HG02623 (cell line): ENCODE results near the gene CAV1.
"Not testable (repeated sequence)": the region's sequence is repeated elsewhere in the genome, so short reads cannot be mapped to it uniquely, and the experiment has no call there.

ENCODE experiments used
- ATAC-seq: cut with Tn5 transposase; IDR thresholded peaks from one replicate; pipeline ENCODE4 v1.9.1; 2021; ENCODE audit warnings: moderate library complexity; ENCODE audit not compliant: unreplicated experiment

The CAV1 gene

DNA sequence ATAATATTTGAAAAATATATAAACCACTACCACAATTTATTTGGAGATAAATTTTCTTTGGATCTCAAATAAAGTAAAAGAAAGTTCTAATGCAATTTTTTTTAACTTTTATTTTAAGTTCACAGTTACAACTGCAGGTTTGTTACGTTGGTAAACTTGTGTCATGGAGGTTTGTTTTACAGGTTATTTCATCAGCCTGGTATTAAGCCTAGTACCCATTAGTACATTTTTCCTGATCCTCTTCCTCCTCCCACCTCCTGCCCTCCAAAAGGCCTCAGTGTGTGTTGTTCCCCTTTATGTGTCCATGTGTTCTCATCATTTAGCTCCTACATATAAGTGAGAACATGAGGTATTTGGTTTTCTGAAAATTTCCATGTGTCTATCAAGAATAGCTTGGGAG, 54.5 kb downstream of the CAV1 start:
- ATAC-seq, result no peak

DNA sequence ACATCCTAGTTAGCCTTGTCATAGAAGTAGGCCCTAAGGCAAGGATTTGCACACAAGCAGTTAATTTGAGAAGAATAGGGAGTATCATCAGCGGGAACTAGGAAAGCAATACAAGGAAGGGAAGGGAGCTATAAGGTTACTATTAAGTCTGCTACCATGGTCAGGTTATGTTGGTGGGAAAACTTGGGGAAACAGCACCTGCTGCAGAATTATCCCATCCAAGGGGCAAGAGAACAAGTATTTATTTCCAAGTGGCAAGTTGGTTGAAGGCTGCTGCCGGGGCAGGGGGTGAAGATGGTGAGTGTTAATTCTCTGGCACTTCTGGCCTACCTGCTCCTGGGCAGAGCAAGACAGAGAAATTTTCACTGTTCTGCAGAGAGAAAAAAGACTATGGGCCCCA, 55.0 kb downstream of the CAV1 start:
- no peak for ATAC-seq

DNA sequence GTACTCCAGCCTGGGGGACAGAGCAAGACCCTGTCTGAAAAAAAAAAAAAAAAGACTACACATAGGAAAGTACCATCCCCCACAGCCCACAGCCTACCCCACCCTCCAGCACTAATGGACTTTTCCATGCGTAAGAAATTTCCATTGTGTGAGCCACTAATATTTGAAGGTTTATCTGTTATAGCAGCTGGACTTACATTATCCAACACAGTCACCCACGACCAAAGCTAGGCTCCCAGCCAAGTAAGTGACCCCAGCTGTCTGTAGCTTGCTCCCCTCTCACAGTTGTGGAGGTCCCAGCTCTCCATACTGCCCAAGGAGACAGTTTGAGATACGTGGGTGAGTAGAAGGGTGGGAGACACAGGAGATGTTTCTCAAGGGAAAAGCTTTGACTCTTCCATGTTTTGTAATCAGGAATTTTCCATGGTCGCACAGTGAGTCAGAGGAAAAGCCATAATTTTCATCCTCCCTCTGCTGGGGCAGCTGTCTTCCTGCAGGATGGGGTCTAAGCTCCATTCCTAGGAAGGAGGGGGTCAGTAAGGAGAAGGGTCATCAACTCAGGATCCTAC, 57.4 kb downstream of the CAV1 start:
- no peak for ATAC-seq

DNA sequence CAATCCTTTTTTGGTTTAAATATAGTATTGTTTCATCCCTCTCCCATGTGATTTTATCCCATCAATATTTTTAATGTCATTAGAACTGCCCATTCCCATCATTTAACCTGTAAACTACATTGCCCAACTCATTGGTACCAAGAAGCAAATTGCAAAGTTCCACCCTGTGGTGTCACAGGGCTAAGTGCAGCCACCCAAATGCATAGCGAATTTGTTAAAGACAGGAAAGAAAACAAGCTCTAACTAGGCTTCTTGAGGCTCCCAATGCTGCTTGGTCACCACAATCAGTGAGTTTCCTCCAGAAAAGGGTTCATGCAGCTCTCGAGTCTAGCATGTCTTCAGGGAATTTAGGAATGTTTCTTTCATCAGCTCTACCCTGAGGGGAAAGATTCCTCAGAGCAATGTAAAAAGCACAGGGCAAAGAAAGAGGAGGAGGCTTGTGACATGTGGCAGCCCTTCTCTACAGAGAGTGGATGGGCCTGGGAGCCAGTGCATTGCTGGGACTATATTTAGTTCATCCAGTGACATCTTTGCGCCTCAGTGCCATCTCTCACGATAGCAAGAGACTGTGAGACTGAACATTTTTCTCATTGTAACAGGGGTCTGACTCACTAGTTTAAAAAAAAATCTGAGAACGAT, 58.1 kb downstream of the CAV1 start:
- ATAC-seq, result peak; percentile 33

DNA sequence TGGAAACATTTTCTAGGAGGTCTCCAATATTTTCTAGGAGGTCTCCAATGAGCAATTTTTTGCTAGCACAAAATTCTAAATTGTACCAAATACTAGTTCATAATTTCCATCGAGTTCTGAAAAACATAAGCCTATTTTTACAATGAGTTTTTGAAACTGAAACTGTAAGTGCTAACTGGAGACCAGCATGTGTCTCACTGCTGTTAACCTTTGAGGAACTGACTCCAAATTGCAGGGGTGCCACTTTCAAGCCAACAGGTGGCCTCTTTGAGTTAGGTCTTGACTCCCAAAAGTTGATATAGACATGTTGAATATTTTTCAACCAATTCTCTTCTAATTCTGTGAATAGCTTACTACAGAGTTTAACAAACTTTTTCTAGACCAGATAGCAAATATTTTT, 58.8 kb downstream of the CAV1 start:
- ATAC-seq, result peak; percentile 92

DNA sequence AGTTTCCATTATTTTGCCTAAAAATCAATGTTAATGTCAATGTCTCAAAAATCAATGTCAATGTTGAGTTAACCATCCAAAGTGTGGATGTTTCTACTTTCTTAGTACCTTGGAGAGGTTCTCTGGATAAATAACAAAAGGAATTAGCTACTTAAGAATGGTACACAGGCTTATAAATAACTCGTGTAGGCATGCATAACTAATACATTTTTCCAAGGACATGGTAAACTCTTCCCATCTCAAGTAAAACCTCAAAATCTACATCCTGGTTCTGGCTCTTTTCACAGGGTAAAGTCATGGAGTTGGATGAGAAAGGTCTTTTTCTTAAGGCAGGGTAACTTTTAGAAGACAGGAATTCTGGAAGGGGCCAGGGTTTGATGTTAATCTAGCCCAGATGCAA, 59.9 kb downstream of the CAV1 start:
- no peak for ATAC-seq

DNA sequence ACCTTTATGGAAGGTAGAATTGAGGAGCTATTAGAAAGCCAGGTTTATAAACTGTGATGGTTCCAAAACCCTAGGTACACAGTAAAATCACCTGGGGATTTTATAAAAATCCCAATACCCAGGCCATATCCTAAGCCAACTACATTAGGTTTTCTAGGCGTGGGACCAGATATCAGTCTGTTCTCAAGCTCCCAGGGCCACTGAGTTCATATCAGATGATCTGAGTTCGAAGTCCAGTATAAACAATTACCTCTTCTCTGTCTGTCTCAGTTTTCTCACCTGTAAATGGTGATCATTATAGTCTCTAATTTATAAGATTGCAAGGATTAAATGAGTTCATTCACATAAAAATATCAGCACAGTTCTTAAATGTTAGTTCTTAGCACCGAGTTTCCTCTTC, 60.6 kb downstream of the CAV1 start:
- ATAC-seq, result no peak

DNA sequence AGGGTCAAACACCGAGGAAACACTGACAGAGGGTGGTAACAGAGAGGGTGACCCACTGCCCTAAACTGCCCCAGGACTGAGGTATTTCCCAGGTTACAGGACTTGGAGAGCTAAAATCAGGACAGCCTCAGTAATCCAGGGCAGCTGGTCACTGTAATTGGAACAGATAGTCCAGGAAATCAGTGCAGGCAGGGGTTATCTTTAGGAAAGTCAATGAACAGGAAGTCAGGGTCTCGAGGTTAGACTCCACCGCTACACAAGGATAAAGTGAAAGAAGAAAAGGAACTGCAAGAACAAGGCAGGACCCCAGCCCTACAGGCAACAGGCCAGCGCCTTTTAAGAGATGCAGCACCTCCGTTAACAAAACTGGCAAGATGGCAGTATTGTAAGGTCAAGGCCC, 61.1 kb downstream of the CAV1 start:
- ATAC-seq, result no peak

DNA sequence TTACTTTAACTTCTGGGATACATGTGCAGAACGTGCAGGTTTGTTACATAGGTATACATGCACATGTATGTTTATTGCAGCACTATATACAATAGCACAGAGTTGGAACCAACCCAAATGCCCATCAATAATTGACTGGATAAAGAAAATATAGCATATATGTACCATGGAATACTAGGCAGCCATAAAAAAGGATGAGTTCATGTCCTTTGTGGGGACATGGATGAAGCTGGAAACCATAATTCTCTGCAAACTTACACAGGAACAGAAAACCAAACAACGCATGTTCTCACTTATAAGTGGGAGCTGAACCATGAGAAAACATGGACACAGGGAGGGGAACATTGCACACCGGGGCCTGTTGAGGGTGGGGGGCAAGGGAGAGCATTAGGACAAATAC, 62.4 kb downstream of the CAV1 start:
- not testable (repeated sequence) for ATAC-seq

DNA sequence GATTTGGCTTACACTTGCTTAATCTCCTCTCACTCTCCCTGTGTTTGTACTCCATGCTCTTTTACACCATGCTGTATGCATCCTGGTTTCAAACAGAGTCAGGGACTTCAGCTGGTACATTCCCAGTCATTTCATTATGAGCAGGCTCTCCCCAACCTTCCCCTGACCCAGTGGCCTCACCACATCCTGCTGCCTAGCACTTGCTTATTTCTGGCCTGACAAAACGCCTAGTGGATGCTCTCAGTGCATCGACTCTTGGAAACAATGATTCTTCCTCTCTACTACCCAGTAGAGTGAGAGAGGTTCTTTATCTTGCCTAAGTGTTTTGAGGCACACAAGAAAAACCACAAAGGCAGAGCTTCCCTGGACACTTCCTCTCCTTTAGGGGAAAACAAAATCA, 63.4 kb downstream of the CAV1 start:
- ATAC-seq, result peak; percentile 55

DNA sequence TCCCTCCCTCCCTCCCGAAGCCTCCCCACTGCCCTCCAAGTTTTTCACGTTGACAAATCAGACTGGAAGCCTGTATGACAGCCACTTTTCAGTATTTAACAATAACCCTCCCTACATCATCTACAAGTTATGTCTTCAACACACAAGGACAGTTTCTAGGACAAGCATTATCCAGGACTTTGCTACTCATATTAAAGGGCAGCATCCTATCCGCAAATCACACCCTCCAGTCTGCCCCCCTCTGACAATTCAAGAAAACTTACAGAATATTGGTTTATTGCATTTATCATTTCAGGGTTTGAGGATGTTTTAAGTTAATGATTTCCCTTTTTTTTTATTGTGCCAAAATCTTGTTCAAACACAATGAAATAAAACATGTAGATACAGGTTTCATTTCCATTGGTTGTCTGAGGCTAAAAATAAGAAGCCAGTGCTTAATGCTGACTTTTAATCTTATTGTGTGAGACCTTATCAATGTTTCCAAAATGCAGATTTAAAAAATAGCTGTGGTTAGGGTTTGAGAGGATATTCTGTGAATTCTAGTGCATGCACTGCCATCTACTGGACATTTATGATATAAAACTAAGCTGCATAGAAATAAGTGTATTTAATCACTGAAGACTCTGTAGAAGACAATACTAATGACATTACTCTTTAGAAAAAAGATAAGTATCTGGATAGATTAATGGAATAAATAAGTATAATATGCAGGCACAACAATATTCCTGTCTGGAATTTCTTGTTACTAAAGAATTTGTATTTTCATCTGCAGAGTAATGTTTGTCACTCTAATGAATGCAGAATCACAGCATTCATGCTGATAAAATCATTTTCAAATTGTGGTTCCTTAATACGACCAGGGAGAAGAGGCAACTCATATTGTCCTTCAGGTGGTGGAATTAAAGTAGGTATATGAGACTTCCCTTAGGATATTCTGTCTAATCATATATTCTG, 64.1 kb downstream of the CAV1 start:
- no peak for ATAC-seq

DNA sequence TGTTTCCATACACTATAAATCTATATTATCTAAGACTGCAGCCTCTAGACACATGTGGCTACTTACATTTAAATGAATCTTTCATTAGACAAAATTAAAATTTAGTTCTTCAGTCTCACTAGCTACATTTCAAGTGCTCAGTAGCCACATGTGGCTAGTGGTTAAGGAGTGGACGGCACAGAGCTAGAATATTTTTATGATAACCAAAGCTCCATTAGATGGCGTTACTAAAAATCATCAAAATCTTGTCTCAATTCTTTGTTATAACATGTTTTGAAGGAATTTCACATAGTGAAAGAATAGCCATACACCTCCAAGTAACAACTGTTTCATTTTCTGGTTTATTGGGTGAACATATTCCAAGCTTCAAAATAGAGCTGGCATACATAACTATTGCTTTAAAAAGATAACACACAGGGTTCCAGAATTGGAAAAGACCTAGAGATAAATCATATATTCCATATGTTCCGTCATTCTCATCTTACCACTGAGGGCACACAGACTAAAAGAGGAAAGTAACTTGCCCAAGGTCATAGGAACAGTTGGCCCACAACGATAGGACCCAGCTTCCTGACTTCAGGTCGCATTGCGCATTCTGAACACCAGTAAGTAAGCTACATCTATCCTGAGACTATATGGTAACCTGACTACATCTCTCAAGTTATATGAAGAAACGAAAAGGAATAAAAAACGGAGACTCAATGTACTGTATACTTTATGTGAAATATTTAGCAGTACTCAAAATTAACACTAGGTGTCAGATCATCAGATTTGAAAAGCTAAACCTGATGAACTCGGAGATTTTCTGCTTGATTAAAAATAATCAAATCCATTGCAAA, 66.6 kb downstream of the CAV1 start:
- ATAC-seq, result no peak

DNA sequence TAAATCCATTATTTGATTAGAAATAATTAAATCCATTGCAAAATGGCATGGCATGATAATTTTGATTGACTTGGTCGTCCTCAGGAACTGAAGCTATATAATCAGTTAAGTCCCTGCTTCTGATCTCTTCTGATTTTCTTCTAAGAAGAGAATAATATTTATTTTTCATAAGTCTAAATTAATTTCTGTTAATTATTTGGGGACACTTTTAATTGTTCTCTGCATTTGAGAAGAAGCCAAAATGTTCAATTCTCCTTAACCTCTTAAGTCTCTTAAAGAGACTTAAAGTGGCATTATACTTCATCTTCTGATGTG, 67.2 kb downstream of the CAV1 start:
- no peak for ATAC-seq

DNA sequence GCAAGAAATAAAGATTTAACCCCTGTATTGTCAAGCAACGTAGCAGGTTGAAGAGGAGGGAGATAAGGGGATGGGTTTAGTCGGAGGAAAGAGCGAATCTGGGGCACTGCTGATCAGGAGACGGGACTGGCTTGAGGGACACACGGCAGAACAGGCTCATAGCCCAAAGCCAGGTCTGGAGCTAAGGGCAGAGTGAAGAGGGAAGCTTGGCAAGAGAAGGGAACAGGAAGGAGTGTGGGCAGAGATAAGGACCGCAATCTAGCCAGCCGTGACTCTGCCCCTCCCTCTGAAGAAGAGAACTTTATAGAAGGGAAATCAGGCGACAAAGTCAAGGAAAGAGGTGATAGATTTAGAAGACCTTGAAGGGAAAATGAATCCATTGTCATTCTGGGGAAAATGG, 67.6 kb downstream of the CAV1 start:
- ATAC-seq, result no peak

DNA sequence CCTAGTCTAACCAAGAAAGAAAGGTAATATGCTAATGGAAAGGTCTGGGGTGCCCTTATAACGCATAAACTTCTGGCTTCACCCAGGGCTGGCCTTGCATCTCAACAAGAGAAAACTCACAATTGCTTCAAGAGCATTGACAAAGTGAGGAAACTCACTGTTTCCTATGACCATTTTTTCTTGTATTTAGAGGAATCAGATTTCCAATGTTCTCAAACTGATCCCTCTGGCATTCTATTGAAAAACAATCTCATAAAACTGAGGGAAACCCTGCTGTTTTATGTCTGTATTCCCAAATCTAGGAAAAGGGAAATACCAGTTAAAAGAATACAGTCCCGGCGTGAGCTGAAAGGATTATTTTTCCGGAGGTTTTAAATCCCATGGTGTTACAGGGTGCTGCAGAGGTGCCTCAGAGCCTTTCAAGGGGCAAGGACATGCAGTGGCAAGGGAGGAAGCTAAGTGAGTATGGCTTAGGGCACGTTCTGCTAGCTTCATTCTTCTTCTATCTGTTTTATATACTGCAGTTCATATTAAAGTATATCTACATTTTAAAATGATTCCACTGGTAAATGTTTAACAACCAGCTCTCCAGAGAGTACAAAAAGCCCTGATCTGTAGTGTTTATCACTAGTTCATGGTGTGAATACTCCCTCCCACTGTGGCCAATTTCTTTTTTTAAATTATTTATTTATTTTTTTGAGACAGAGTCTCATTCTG, 68.7 kb downstream of the CAV1 start:
- ATAC-seq, result no peak

DNA sequence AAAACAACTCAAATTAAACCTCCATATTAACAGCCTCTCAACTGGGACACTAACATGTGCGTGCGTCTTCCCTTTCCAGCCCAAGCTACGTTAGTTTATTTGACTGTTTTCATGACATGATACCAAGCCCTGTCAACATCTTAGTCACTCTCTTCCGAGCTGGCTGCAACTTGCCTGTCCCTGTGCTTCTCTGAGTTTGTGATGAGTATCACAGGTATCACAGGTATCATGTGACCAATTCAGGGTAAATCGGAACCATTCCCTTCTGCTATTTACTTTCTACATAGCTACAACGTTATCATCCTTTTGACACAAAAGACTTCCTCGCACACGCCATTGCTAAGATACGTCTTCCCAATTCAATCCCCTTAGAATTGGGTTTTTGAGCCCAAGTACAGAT, 70.2 kb downstream of the CAV1 start:
- ATAC-seq, result no peak

DNA sequence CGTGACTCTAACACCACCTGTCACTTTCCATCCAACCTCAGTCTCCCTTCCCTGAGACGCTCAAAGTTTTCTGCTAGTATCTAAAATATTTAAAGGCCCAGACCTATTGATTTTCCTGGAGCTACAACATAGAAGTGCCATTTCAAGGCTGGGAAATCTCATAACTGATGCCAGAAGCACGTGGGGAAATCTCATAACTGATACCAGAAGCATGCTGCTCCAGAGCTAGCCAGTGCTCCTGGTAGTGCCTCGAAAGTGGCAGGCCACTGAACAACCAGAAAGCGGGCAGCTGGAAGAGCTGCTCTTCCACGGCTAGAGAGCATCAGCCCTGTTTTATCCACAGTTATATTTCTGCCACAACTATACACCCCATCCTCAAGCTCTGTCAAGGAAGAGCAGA, 72.5 kb downstream of the CAV1 start:
- ATAC-seq, result no peak

DNA sequence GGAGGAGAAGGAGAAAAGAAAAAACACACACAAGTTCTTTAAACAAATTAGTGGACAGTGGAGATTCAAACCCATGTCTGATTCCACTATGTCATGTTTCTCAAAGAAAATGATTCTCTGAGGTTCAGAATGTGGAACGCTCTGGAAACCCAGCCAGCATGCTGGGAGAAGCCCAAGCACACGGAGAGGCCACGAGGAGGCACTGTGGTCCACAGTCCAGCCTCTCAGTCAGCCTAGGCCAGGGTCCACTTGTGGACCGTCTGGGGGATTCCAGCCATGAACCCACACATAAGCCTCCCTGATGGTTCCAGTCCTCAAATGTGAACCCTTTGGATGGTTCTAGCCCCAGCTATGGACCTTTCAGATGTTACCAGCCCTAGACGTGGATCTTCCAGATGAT, 73.4 kb downstream of the CAV1 start:
- ATAC-seq, result no peak

DNA sequence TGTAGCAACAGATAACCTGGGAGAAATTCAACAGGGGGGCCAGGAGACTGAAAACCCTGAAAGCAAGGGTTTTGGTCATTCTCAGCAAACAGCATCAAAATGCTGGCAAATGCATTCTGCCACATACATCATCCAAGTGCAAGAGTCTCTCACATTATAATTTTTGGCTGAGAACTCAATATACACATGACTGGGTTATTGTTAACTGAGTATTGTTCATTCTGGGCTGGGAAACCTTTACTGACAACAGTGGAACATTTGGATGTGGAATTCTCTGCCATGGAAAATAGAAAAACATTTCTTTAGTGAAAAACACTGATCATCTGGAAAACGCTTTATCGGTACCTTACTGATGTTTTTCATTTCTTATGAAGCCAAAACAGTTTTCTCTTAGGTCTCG, 74.0 kb downstream of the CAV1 start:
- no peak for ATAC-seq

DNA sequence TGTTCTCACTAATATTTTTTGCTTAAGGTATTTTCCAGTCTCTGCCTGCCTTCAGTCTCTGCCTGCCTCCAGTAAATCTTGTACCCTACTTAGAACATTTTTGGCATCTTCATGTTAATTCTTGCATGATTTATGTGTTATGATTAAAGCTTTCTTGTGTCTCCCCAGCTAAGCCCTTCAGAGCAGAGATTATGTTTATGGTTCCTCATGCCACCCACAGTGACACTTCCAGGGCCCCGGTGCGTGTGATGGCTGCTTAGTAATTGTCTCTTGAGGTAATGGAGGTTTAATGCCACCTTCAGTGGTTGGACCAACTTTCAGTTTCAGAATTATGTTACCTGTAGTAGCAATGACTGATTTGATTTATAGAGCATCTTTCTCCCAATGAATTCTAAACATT, 76.6 kb downstream of the CAV1 start:
- ATAC-seq, result no peak

DNA sequence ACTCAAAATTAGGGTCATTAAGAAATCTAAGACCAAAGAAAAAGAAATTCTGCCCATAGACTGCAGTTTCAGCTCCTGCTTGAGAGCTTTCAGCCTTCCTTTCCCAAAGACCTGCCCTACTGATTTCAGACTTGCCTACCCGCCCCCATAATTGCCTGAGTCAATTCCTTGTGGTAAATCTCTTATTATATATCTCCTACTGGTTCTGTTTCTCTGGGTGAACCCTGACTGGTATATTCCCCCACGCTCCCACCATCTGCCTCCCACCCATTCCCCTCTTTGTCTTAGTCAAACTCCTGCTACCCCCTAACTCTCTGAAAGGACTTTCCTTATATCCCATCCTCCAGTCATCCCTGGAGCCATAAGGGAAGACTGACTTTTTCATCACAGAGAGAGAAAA, 82.5 kb downstream of the CAV1 start:
- no peak for ATAC-seq
